Heart left ventricle (tissue), 16 donors: ENCODE results near the gene TSC2. TPM values are rescaled to one million over a fixed set of nuclear protein-coding genes. Genes with fewer than 3 reads are reported as not detected.
"Not testable (repeated sequence)": the region's sequence is repeated elsewhere in the genome, so short reads cannot be mapped to it uniquely, and the experiment has no call there.

ENCODE experiments used
- ATAC-seq, 4 donors: fragments of 200-7000 bp; cut with Tn5 transposase; one replicate each; pipeline ENCODE4 v1.9.1; 2020 to 2022; ENCODE audit warnings: moderate library complexity in 4 of 4, mild to moderate bottlenecking in 3 of 4, moderate number of reproducible peaks in 1 of 4
- DNase-seq, 5 donors: peaks; one replicate each; pipeline ENCODE4 v3.0.0-alpha.2; 2020
- H3K27ac ChIP-seq, 12 donors: fragments of 200-600 bp; sonication (generic) in 4 of 12; one replicate each; pipeline versions ENCODE4 v1.5.0 to v1.8.0; 2016 to 2022; ENCODE audit warnings: mild to moderate bottlenecking in 2 of 12
- H3K27me3 ChIP-seq, 9 donors: fragments of 200-600 bp; sonication (generic) in 2 of 9; one replicate each; pipeline versions ENCODE4 v1.5.1 to v1.8.0; 2016 to 2022; ENCODE audit warnings: mild to moderate bottlenecking in 3 of 9
- H3K36me3 ChIP-seq, 9 donors: fragments of 200-600 bp; sonication (generic) in 2 of 9; one replicate each; pipeline versions ENCODE4 v1.5.0 to v1.8.0; 2018 to 2022; ENCODE audit warnings: mild to moderate bottlenecking in 2 of 9
- H3K4me1 ChIP-seq, 12 donors: fragments of 200-600 bp; sonication (generic) in 4 of 12; one replicate each; pipeline versions ENCODE4 v1.5.0 to v1.8.0; 2016 to 2022; ENCODE audit warnings: mild to moderate bottlenecking in 3 of 12
- H3K4me3 ChIP-seq, 12 donors: fragments of 200-600 bp; sonication (generic) in 4 of 12; one replicate each; pipeline versions ENCODE4 v1.5.0 to v1.8.0; 2017 to 2022; ENCODE audit warnings: mild to moderate bottlenecking in 9 of 12, moderate library complexity in 4 of 12
- H3K9me3 ChIP-seq, 12 donors: fragments of 200-600 bp; sonication (generic) in 4 of 12; one replicate each; pipeline versions ENCODE4 v1.5.0 to v1.8.0; 2016 to 2022; ENCODE audit warnings: mild to moderate bottlenecking in 1 of 12
- POLR2A ChIP-seq, 2 donors: fragments of 450-650 bp; IDR thresholded peaks; one replicate each; pipeline ENCODE4 v1.6.1; 2017; ENCODE audit warnings: antibody characterized with exemption in 2 of 2, mild to moderate bottlenecking in 2 of 2, moderate library complexity in 2 of 2
- WGBS, 4 donors: extraction: QIAGEN DNeasy Blood & Tissue Kit in 2 of 4; methylation state at CpG; one replicate each; pipeline versions ENCODE4 v1.1.5 to v1.1.7; 2013 to 2018; 5-methylcytosine and 5-hydroxymethylcytosine counted together
- intact Hi-C, 10 donors: fragments of 100-400 bp; cut with DNase I; formaldehyde crosslinking; loops; one replicate each; pipeline versions ENCODE4 v1.11.1 to v1.14.2; 2022
- microRNA counts, 2 donors: library from miRNA; unstranded; fragments of <30 nt; microRNA quantifications; one replicate each; lab custom pipeline; 2016
- microRNA-seq, 4 donors: library from miRNA; unstranded; fragments of <30 nt; microRNA quantifications; one replicate each; pipeline versions ENCODE4 to v1.2.0, GENCODE V29; 2017 to 2020
- polyA plus RNA-seq, 2 donors: library from polyadenylated mRNA; stranded (reverse); fragments of 200-250 nt; gene quantifications; one replicate each; pipeline ENCODE4 v1.2.3, GENCODE V29; 2013
- total RNA-seq, 9 donors: library from RNA; depleted of rRNA in 2 of 9; stranded (reverse); fragments of >200 nt in 2 of 9; fragmentation: NEBNext Ultra II Directional in 3 of 9; extraction: Animal tissue kit (Norgen Biotek cat#: 25700) in 3 of 9; gene quantifications; one replicate each; pipeline versions ENCODE4 v1.1.0 to v1.2.4, GENCODE V29; 2016 to 2023
- donor health status: ischemic (EF 13 %, LVEDD 7.1; RV severe dilation, severe dysfunction).
- donor health status: healthy with polysubstance abuse.
- donor health status: DM: no; HTN: yes; CAD: no.
- donor health status: DM: no; HTN: no; CAD: no.
- donor health status: ischemic (EF 25% LVEDD 6.9; RV normal size, moderate dysfunction).
- donor health status: ischemic (EF 25% LVEDD 5.7; RV mildly dilated, moderate dysfunction).
- donor health status: healthy.
- donor health status: DM: yes; HTN: yes; CAD: no.
- donor health status: ischemic (EF 35%, LVEDD 5.7; RV mildly dilated, moderate dysfunction).
- donor health status: nonischemic (EF 11% LVEDD 7.7; RV severe dilation, severe dysfunction).
- donor health status: DM: yes; HTN: yes; CAD: no.
- donor health status: PGD.
- donor health status: ischemic (EF 29% LVEDD 5.4; RV normal size, mild dysfunction).
- donor health status: nonischemic (EF 23%, LVEDD 6.1; RV moderate dilation, normal function).

The TSC2 gene
- total and polyA plus RNA-seq, 11 donors = 33.3 to 94.5 (median 67.7) TPM

- DNase-seq = peak in 1 of 5 donors; percentile 61
- H3K27ac ChIP-seq = peak overlapping the region in 11 of 12 donors; percentile 49 to 86 (median 78)
- intact Hi-C loops, ATAC-seq, H3K9me3 ChIP-seq, H3K36me3 ChIP-seq, H3K27me3 ChIP-seq: not testable (repeated sequence)
- 0 to 1% (median 1%) methylated on average over 8 to 33 of the region's 42 CpGs for WGBS, 4 donors
- peaks cover 0 to 23% (median 5%) of the 10 kb centered on the region in 12 donors for H3K4me1 ChIP-seq
- H3K4me3 ChIP-seq = peak overlapping the region; percentile 34 to 73 (median 60)
Observed at GRCh38 chr16:2135071-2135470, 87.3 kb downstream of the TSC2 start.

GRCh38 chr16:2135770-2136490, 88.1 kb downstream of the TSC2 start, which contains the start of gene PKD1:
TSS of gene PKD1 (minus strand) at chr16:2135898. CDS start at chr16:2135689, 209 bp downstream.
- H3K4me1 ChIP-seq = peaks cover 0 to 21% (median 9%) of the 10 kb centered on the region in 12 donors
- intact Hi-C loops, H3K27me3 ChIP-seq, H3K36me3 ChIP-seq, H3K9me3 ChIP-seq: not testable (repeated sequence)
- DNase-seq (peak; percentile 96 to 99 (median 98)), ATAC-seq (peak; percentile 40 to 95 (median 92))
- peak in 1 of 2 donors; percentile 33 for TF ChIP-seq POLR2A (IDR thresholded peaks at IDR 0.05)
- H3K27ac ChIP-seq = peak within 1 kb of the TSS in 11 of 12 donors; percentile 66 to 86 (median 78)
- WGBS, 4 donors = 0% methylated on average over 15 to 66 of the region's 81 CpGs
- peak within 1 kb of the TSS; percentile 34 to 73 (median 60) for H3K4me3 ChIP-seq

MicroRNA genes within 50 kb of the gene (microRNA counts, 767-probe panel; counts per million panel counts)
- 1,411 to 1,530 counts per million in 2 donors for microRNA hsa-miR-1225-3p (lab: Ali Mortazavi, UCI)
- 0 to 71.6 counts per million in 2 donors for microRNA hsa-miR-1225-5p (lab: Ali Mortazavi, UCI)
- 0 to 349 counts per million in 2 donors for microRNA hsa-miR-3180 (lab: Ali Mortazavi, UCI)
- 2,301 to 2,702 counts per million in 2 donors for microRNA hsa-miR-4516 (lab: Ali Mortazavi, UCI)

Small RNA genes lying within 50 kb of the gene (microRNA-seq; reads per million reads assigned to microRNA genes)
- 0.38 to 2.3 (median 0.92) reads per million in 4 donors for gene MIR1225
- gene MIR3180-5 = 0 reads per million in 4 donors
- gene MIR4516 = 0 reads per million in 4 donors
- 0 reads per million in 4 donors for gene MIR6511B1

Other genes with a start within 250 kb of the TSC2 start
- gene HAGH, start 221.2 kb upstream of the TSC2 start, total RNA-seq = 100 to 1,000 TPM; 111 to 358 (median 165) TPM
- gene HAGH, start 221.2 kb upstream of the TSC2 start, polyA plus RNA-seq = 100 to 1,000 TPM; 155 to 226 TPM
- gene FAHD1, start 220.8 kb upstream of the TSC2 start, total RNA-seq = 10 to 100 TPM; 19.2 to 83.8 (median 28.4) TPM
- gene FAHD1, start 220.8 kb upstream of the TSC2 start, polyA plus RNA-seq = 10 to 100 TPM; 46.8 to 47.4 TPM
- not detected for gene MEIOB, start 175.8 kb upstream of the TSC2 start, total RNA-seq
- not detected for gene MEIOB, start 175.8 kb upstream of the TSC2 start, polyA plus RNA-seq
- gene HS3ST6, start 129.6 kb upstream of the TSC2 start, total RNA-seq = not detected
- gene HS3ST6, start 129.6 kb upstream of the TSC2 start, polyA plus RNA-seq = not detected
- gene MSRB1, start 104.8 kb upstream of the TSC2 start, total RNA-seq = 10 to 100 TPM; 12.4 to 49.2 (median 31.1) TPM
- gene MSRB1, start 104.8 kb upstream of the TSC2 start, polyA plus RNA-seq = 10 to 100 TPM; 48.4 to 70.2 TPM
- 100 to 1,000 TPM; 117 to 279 (median 216) TPM for gene RPL3L, start 93.3 kb upstream of the TSC2 start, total RNA-seq
- 100 to 1,000 TPM in 1 of 2 donors, 10 to 100 TPM in 1; 86.5 to 180 TPM for gene RPL3L, start 93.3 kb upstream of the TSC2 start, polyA plus RNA-seq
- gene NDUFB10, start 88.4 kb upstream of the TSC2 start, total RNA-seq = 1,000 to 10,000 TPM in 2 of 9 donors, 100 to 1,000 TPM in 7; 316 to 1,519 (median 542) TPM
- gene NDUFB10, start 88.4 kb upstream of the TSC2 start, polyA plus RNA-seq = 1,000 to 10,000 TPM in 1 of 2 donors, 100 to 1,000 TPM in 1; 732 to 1,618 TPM
- gene RPS2, start 83.2 kb upstream of the TSC2 start, total RNA-seq = 1,000 to 10,000 TPM in 4 of 9 donors, 100 to 1,000 TPM in 5; 673 to 1,554 (median 968) TPM
- gene RPS2, start 83.2 kb upstream of the TSC2 start, polyA plus RNA-seq = 1,000 to 10,000 TPM; 1,419 to 2,484 TPM
- gene RNF151, start 81.1 kb upstream of the TSC2 start, total RNA-seq = not detected
- gene RNF151, start 81.1 kb upstream of the TSC2 start, polyA plus RNA-seq = not detected
- gene TBL3, start 75.9 kb upstream of the TSC2 start, total RNA-seq = 10 to 100 TPM; 19.3 to 68.7 (median 21.5) TPM
- gene TBL3, start 75.9 kb upstream of the TSC2 start, polyA plus RNA-seq = 10 to 100 TPM; 57.9 to 59.5 TPM
- not detected for gene NOXO1, start 66.5 kb upstream of the TSC2 start, total RNA-seq
- under 1 TPM; 0.06 to 0.15 TPM for gene NOXO1, start 66.5 kb upstream of the TSC2 start, polyA plus RNA-seq
- gene GFER, start 63.8 kb upstream of the TSC2 start, total RNA-seq = 10 to 100 TPM; 18.0 to 29.9 (median 23.5) TPM
- gene GFER, start 63.8 kb upstream of the TSC2 start, polyA plus RNA-seq = 10 to 100 TPM; 36.6 to 51.1 TPM
- 1 to 10 TPM in 3 of 9 donors, under 1 TPM in 6; 0.19 to 1.3 (median 0.86) TPM for gene SYNGR3, start 58.0 kb upstream of the TSC2 start, total RNA-seq
- 1 to 10 TPM in 1 of 2 donors, under 1 TPM in 1; 0.53 to 2.7 TPM for gene SYNGR3, start 58.0 kb upstream of the TSC2 start, polyA plus RNA-seq
- 10 to 100 TPM; 10.9 to 47.4 (median 17.0) TPM for gene ZNF598, start 38.2 kb upstream of the TSC2 start, total RNA-seq
- 10 to 100 TPM in 1 of 2 donors, 1 to 10 TPM in 1; 9.4 to 33.8 TPM for gene ZNF598, start 38.2 kb upstream of the TSC2 start, polyA plus RNA-seq
- under 1 TPM in 1 of 9 donors, not detected in 8; 0.69 TPM for gene NPW, start 28.2 kb upstream of the TSC2 start, total RNA-seq
- gene NPW, start 28.2 kb upstream of the TSC2 start, polyA plus RNA-seq = under 1 TPM in 1 of 2 donors, not detected in 1; 0.19 TPM
- 100 to 1,000 TPM; 124 to 496 (median 227) TPM for gene NHERF2, start 21.1 kb upstream of the TSC2 start, total RNA-seq
- gene NHERF2, start 21.1 kb upstream of the TSC2 start, polyA plus RNA-seq = 100 to 1,000 TPM; 213 to 396 TPM
- gene NTHL1, start 151 bp upstream of the TSC2 start, total RNA-seq = 10 to 100 TPM in 7 of 9 donors, 1 to 10 TPM in 2; 9.0 to 25.0 (median 11.7) TPM
- gene NTHL1, start 151 bp upstream of the TSC2 start, polyA plus RNA-seq = 10 to 100 TPM; 13.1 to 32.3 TPM
- gene PKD1, start 87.9 kb downstream of the TSC2 start, total RNA-seq = 100 to 1,000 TPM in 6 of 9 donors, 10 to 100 TPM in 3; 64.9 to 441 (median 110) TPM
- gene PKD1, start 87.9 kb downstream of the TSC2 start, polyA plus RNA-seq = 100 to 1,000 TPM in 1 of 2 donors, 10 to 100 TPM in 1; 90.6 to 105 TPM
- 1 to 10 TPM in 4 of 9 donors, under 1 TPM in 5; 0.36 to 5.0 (median 0.75) TPM for gene RAB26, start 100.6 kb downstream of the TSC2 start, total RNA-seq
- 1 to 10 TPM in 1 of 2 donors, under 1 TPM in 1; 0.28 to 3.3 TPM for gene RAB26, start 100.6 kb downstream of the TSC2 start, polyA plus RNA-seq
- gene TRAF7, start 107.8 kb downstream of the TSC2 start, total RNA-seq = 10 to 100 TPM; 20.2 to 40.2 (median 27.0) TPM
- 10 to 100 TPM; 12.2 to 39.5 TPM for gene TRAF7, start 107.8 kb downstream of the TSC2 start, polyA plus RNA-seq
- 1 to 10 TPM in 8 of 9 donors, under 1 TPM in 1; 0.77 to 7.0 (median 2.1) TPM for gene CASKIN1, start 148.6 kb downstream of the TSC2 start, total RNA-seq
- gene CASKIN1, start 148.6 kb downstream of the TSC2 start, polyA plus RNA-seq = 1 to 10 TPM in 1 of 2 donors, under 1 TPM in 1; 0.37 to 4.0 TPM
- 10 to 100 TPM; 19.8 to 49.0 (median 22.8) TPM for gene MLST8, start 157.5 kb downstream of the TSC2 start, total RNA-seq
- gene MLST8, start 157.5 kb downstream of the TSC2 start, polyA plus RNA-seq = 10 to 100 TPM; 28.5 to 42.3 TPM
- 10 to 100 TPM in 2 of 9 donors, 1 to 10 TPM in 7; 1.7 to 11.7 (median 5.5) TPM for gene BRICD5, start 162.9 kb downstream of the TSC2 start, total RNA-seq
- 1 to 10 TPM; 3.8 to 7.6 TPM for gene BRICD5, start 162.9 kb downstream of the TSC2 start, polyA plus RNA-seq
- gene PGP, start 166.9 kb downstream of the TSC2 start, total RNA-seq = 10 to 100 TPM; 19.6 to 44.0 (median 33.8) TPM
- 10 to 100 TPM; 24.6 to 31.7 TPM for gene PGP, start 166.9 kb downstream of the TSC2 start, polyA plus RNA-seq
- gene E4F1, start 175.6 kb downstream of the TSC2 start, total RNA-seq = 10 to 100 TPM in 8 of 9 donors, 1 to 10 TPM in 1; 8.4 to 27.3 (median 12.7) TPM
- gene E4F1, start 175.6 kb downstream of the TSC2 start, polyA plus RNA-seq = 10 to 100 TPM; 17.3 to 20.4 TPM
- under 1 TPM in 7 of 9 donors, not detected in 2; 0.12 to 0.51 (median 0.34) TPM for gene DNASE1L2, start 188.5 kb downstream of the TSC2 start, total RNA-seq
- under 1 TPM; 0.18 to 0.50 TPM for gene DNASE1L2, start 188.5 kb downstream of the TSC2 start, polyA plus RNA-seq
- gene ECI1, start 203.6 kb downstream of the TSC2 start, total RNA-seq = 100 to 1,000 TPM in 8 of 9 donors, 10 to 100 TPM in 1; 84.6 to 178 (median 142) TPM
- gene ECI1, start 203.6 kb downstream of the TSC2 start, polyA plus RNA-seq = 100 to 1,000 TPM; 146 to 340 TPM
- gene RNPS1, start 220.1 kb downstream of the TSC2 start, total RNA-seq = 100 to 1,000 TPM; 100 to 154 (median 120) TPM
- 100 to 1,000 TPM in 1 of 2 donors, 10 to 100 TPM in 1; 73.9 to 193 TPM for gene RNPS1, start 220.1 kb downstream of the TSC2 start, polyA plus RNA-seq